Brain pericyte (primary cell): ENCODE results near the gene GPR21.
A peak's percentile ranks its signal among the peaks of the same experiment; 100 is the strongest.

Experiments used
- DNase-seq: peaks from one replicate; pipeline ENCODE4 v3.0.0-alpha.2; 2012; ENCODE audit warnings: low read depth, low spot score

The GPR21 gene

GRCh38 chr9:123033352-123033751 lies at the start of gene GPR21:
Gene GPR21 (plus strand): TSS chr9:123033667. CDS start chr9:123034567, 900 bp downstream.
- no peak for DNase-seq

- no peak for DNase-seq
Measured at GRCh38 chr9:122986010-122986409, 47.5 kb upstream of the GPR21 start.

GRCh38 chr9:122988141-122988540 lies 45.3 kb upstream of the GPR21 start:
- no peak for DNase-seq

- DNase-seq = no peak
Measured at GRCh38 chr9:122988920-122989621, 44.4 kb upstream of the GPR21 start.

- DNase-seq = peak; percentile 30
Measured at GRCh38 chr9:122991370-122991830, 42.1 kb upstream of the GPR21 start.

- no peak for DNase-seq
Measured at GRCh38 chr9:122996586-122996985, 36.9 kb upstream of the GPR21 start.

GRCh38 chr9:122998448-122998847 lies 35.0 kb upstream of the GPR21 start:
- DNase-seq = no peak

- DNase-seq = no peak
Measured at GRCh38 chr9:123000371-123001068, 32.9 kb upstream of the GPR21 start.

- no peak for DNase-seq
Measured at GRCh38 chr9:123002754-123003153, 30.7 kb upstream of the GPR21 start.

GRCh38 chr9:123003466-123003865 lies 30.0 kb upstream of the GPR21 start:
- no peak for DNase-seq

GRCh38 chr9:123005964-123006363 lies 27.5 kb upstream of the GPR21 start:
- no peak for DNase-seq

- DNase-seq = no peak
Measured at GRCh38 chr9:123007269-123007668, 26.2 kb upstream of the GPR21 start.

GRCh38 chr9:123008909-123009308 lies 24.6 kb upstream of the GPR21 start:
- DNase-seq = no peak

- DNase-seq = no peak
Measured at GRCh38 chr9:123011380-123011779, 22.1 kb upstream of the GPR21 start.

GRCh38 chr9:123011878-123012528 lies 21.5 kb upstream of the GPR21 start:
- DNase-seq = no peak

- DNase-seq = no peak
Measured at GRCh38 chr9:123016631-123017030, 16.8 kb upstream of the GPR21 start.

- DNase-seq = no peak
Measured at GRCh38 chr9:123020796-123021195, 12.7 kb upstream of the GPR21 start.

GRCh38 chr9:123026425-123026824 lies 7.0 kb upstream of the GPR21 start:
- DNase-seq = no peak

- no peak for DNase-seq
Measured at GRCh38 chr9:123027517-123027916, 6.0 kb upstream of the GPR21 start.

- no peak for DNase-seq
Measured at GRCh38 chr9:123028136-123028535, 5.3 kb upstream of the GPR21 start.

- DNase-seq = no peak
Measured at GRCh38 chr9:123028973-123029372, 4.5 kb upstream of the GPR21 start.

- DNase-seq = no peak
Measured at GRCh38 chr9:123031963-123032362, 1.5 kb upstream of the GPR21 start.
